B cell (primary cell): ENCODE data around the gene ATXN2. TPM values are rescaled to one million over a fixed set of nuclear protein-coding genes. Genes with fewer than 3 reads are reported as not detected.
"Not testable (repeated sequence)": the region's sequence is repeated elsewhere in the genome, so short reads cannot be mapped to it uniquely, and the experiment has no call there.

Experiments
- ATAC-seq: fragments of 200-7000 bp; cut with Tn5 transposase; one replicate; pipeline ENCODE4 v1.10.0; 2021; ENCODE audit warnings: low read depth, mild to moderate bottlenecking, moderate number of reproducible peaks, moderate library complexity
- CTCF ChIA-PET: fragments of 350-600 bp; sonication (Branson Sonifier 250); formaldehyde crosslinking; loops from one replicate; lab custom pipeline; 2021; ENCODE audit warnings: antibody characterized with exemption, inconsistent platforms; lab: Charles Lee
- POLR2A ChIA-PET: fragments of 350-600 bp; sonication (Branson Sonifier 250); formaldehyde crosslinking; loops from one replicate; lab custom pipeline; 2021; ENCODE audit warnings: antibody characterized with exemption; lab: Charles Lee
- DNase-seq: peaks from one replicate; pipeline ENCODE4 v3.0.0; 2013
- H2AFZ ChIP-seq: 2 replicates; pipeline ENCODE4 v1.6.1; 2012; ENCODE audit warnings: mild to moderate bottlenecking, low read depth, low read length; ENCODE audit not compliant: insufficient read depth, poor library complexity, severe bottlenecking
- H3K27ac ChIP-seq, 2 donors: 1 replicate in 1 of 2; 2 replicates in 1 of 2; pipeline ENCODE4 v1.5.1; 2012 to 2013; ENCODE audit warnings: low read length in 2 of 2, mild to moderate bottlenecking in 2 of 2, moderate library complexity in 1 of 2
- H3K27me3 ChIP-seq, 4 experiments: fragments of 200-600 bp in 1 of 4; sonication (generic) in 1 of 4; replicated peaks in 1 of 4; 1 replicate in 2 of 4; 2 replicates in 2 of 4; pipeline versions ENCODE4 v1.6.1 to v1.7.0; 2013 to 2016; ENCODE audit warnings: low read length in 3 of 4, mild to moderate bottlenecking in 2 of 4, mixed read lengths in 1 of 4, moderate library complexity in 1 of 4; ENCODE audit not compliant: insufficient read depth in 4 of 4, control insufficient read depth in 3 of 4; ENCODE audit errors: control extremely low read depth in 1 of 4
- H3K36me3 ChIP-seq, 2 experiments: replicated peaks in 1 of 2; 1 replicate in 1 of 2; 2 replicates in 1 of 2; pipeline versions ENCODE4 v1.6.1 to v1.7.1; 2013; ENCODE audit warnings: low read length in 1 of 2; ENCODE audit not compliant: insufficient read depth in 2 of 2, control insufficient read depth in 1 of 2; ENCODE audit errors: control extremely low read depth in 1 of 2, extremely low read depth in 1 of 2
- H3K4me1 ChIP-seq, 2 donors: fragments of 200-600 bp in 1 of 2; sonication (generic) in 1 of 2; 1 replicate in 1 of 2; 2 replicates in 1 of 2; pipeline versions ENCODE4 v1.5.1 to v1.6.1; 2013 to 2017; ENCODE audit warnings: low read length in 2 of 2; ENCODE audit not compliant: control insufficient read depth in 2 of 2, insufficient read depth in 2 of 2
- H3K4me2 ChIP-seq: replicated peaks from 2 replicates; pipeline ENCODE3; 2012; ENCODE audit warnings: mild to moderate bottlenecking, low read depth, low read length; ENCODE audit not compliant: poor library complexity, severe bottlenecking
- H3K4me3 ChIP-seq, 5 experiments: fragments of 200-600 bp in 1 of 5; sonication (generic) in 1 of 5; 1 replicate in 3 of 5; 2 replicates in 2 of 5; pipeline versions ENCODE4 v1.5.1 to v1.7.0; 2011 to 2016; ENCODE audit warnings: low read length in 4 of 5, mild to moderate bottlenecking in 4 of 5, low read depth in 2 of 5, control low read depth in 1 of 5, moderate library complexity in 1 of 5; ENCODE audit not compliant: insufficient read depth in 1 of 5; ENCODE audit errors: control extremely low read depth in 1 of 5, extremely low read depth in 1 of 5
- H3K79me2 ChIP-seq: fragments of 200-600 bp; sonication (generic); one replicate; pipeline ENCODE4 v1.6.0; 2016; ENCODE audit warnings: low read length; ENCODE audit not compliant: control insufficient read depth, insufficient read depth
- H3K9ac ChIP-seq: fragments of 200-600 bp; sonication (generic); 2 replicates; pipeline ENCODE4 v1.6.1; 2017; ENCODE audit warnings: mild to moderate bottlenecking, low read length, moderate library complexity
- H3K9me3 ChIP-seq, 3 donors: one replicate each; pipeline versions ENCODE4 v1.6.1 to v1.7.1; 2013; ENCODE audit warnings: low read length in 2 of 3; ENCODE audit not compliant: control insufficient read depth in 2 of 3, insufficient read depth in 1 of 3; ENCODE audit errors: control extremely low read depth in 1 of 3
- H4K20me1 ChIP-seq: 2 replicates; pipeline ENCODE4 v1.6.0; 2012; ENCODE audit warnings: mild to moderate bottlenecking, low read length; ENCODE audit not compliant: insufficient read depth, control insufficient read depth, poor library complexity, severe bottlenecking
- H3K27ac Mint-ChIP-seq: one replicate; pipeline ENCODE4 v1.8.0; 2021; ENCODE audit warnings: mixed read lengths
- H3K27me3 Mint-ChIP-seq: one replicate; pipeline ENCODE4 v1.8.0; 2021; ENCODE audit warnings: mixed read lengths
- H3K4me1 Mint-ChIP-seq: one replicate; pipeline ENCODE4 v1.8.0; 2021; ENCODE audit warnings: mixed read lengths
- H3K4me3 Mint-ChIP-seq: one replicate; pipeline ENCODE4 v1.8.0; 2021; ENCODE audit warnings: mixed read lengths
- H3K9me3 Mint-ChIP-seq: one replicate; pipeline ENCODE4 v1.8.0; 2022; ENCODE audit warnings: mixed read lengths; ENCODE audit not compliant: insufficient read depth
- CTCF ChIP-seq: fragments of 200-600 bp; IDR thresholded peaks from one replicate; pipeline ENCODE4 v1.8.0; 2022; ENCODE audit warnings: antibody characterized with exemption, mild to moderate bottlenecking
- EZH2 ChIP-seq: IDR thresholded peaks from 2 replicates; pipeline ENCODE4 v1.6.1; 2012; ENCODE audit warnings: borderline replicate concordance, low read depth, mild to moderate bottlenecking, moderate library complexity, low read length; ENCODE audit not compliant: insufficient read depth, poor library complexity, severe bottlenecking
- WGBS: methylation state at CpG from one replicate; pipeline ENCODE4 v1.1.5; 2013; ENCODE audit warnings: missing lambda C conversion rate; ENCODE audit not compliant: insufficient coverage; 5-methylcytosine and 5-hydroxymethylcytosine counted together
- intact Hi-C: fragments of 100-400 bp; cut with micrococcal nuclease; formaldehyde crosslinking; loops from one replicate; pipeline ENCODE4 v1.10.0; 2022
- polyA plus RNA-seq: library from polyadenylated mRNA; depleted of rRNA; stranded (reverse); fragments of >200 nt; gene quantifications from 2 replicates; pipeline ENCODE4 v1.2.3, GENCODE V29; 2012
- total RNA-seq, 2 donors: library from RNA; stranded (reverse); fragments of 120-200 nt in 1 of 2; gene quantifications; 1 replicate in 1 of 2; 2 replicates in 1 of 2; pipeline versions ENCODE4 v1.2.3 to v1.2.4, GENCODE V29; 2013 to 2022

ATXN2 gene
- total and polyA plus RNA-seq, 2 donors (not counting 1 experiment from before 2014, with no cell fraction given), result 28.2 to 83.8 TPM

GRCh38 chr12:111507258-111507657 lies 91.9 kb downstream of the ATXN2 start:
- H3K9ac ChIP-seq, DNase-seq, H3K9me3 Mint-ChIP-seq, H3K4me2 ChIP-seq, H3K27ac ChIP-seq, ATAC-seq, H3K4me1 ChIP-seq, H3K9me3 ChIP-seq, H3K4me3 ChIP-seq, H3K27ac Mint-ChIP-seq, H2AFZ ChIP-seq, H3K79me2 ChIP-seq, H3K4me1 Mint-ChIP-seq, H3K27me3 ChIP-seq, H3K27me3 Mint-ChIP-seq, H3K4me3 Mint-ChIP-seq, H4K20me1 ChIP-seq, POLR2A ChIA-PET, intact Hi-C loops, CTCF ChIA-PET: not testable (repeated sequence)
- H3K36me3 ChIP-seq, result peaks cover 0 to 29% of the 10 kb centered on the region in 2 experiments
- 96% methylated on average over 7 of the region's 31 CpGs for WGBS

GRCh38 chr12:111506260-111506659 lies 92.9 kb downstream of the ATXN2 start:
- Histone ChIP-seq H2AFZ (no peak overlapping the region), H3K27me3 (no peaks in the 10 kb centered on the region), H3K4me3 (no peak overlapping the region), H3K4me2 (no peak overlapping the region), H3K4me1 (no peaks in the 10 kb centered on the region), H3K27ac (no peak overlapping the region), H3K9me3 (no peaks in the 10 kb centered on the region), H4K20me1 (no peaks in the 10 kb centered on the region), H3K9ac (no peak overlapping the region), H3K36me3 (peaks cover 0 to 25% of the 10 kb centered on the region in 2 experiments), H3K79me2 (no peaks in the 10 kb centered on the region)
- ChIA-PET CTCF (interaction anchor here (0.7 kb wide), 1 partner anchor 21 kb away, joined by 3 read pairs; no protein-coding TSS in a partner anchor), POLR2A (no interaction called here)
- TF ChIP-seq EZH2, result no peak
- no peak for TF ChIP-seq CTCF
- Mint-ChIP-seq H3K9me3 (no peaks in the 10 kb centered on the region), H3K4me3 (no peak overlapping the region), H3K27me3 (no peaks in the 10 kb centered on the region), H3K27ac (no peak overlapping the region), H3K4me1 (no peaks in the 10 kb centered on the region)
- intact Hi-C loops, result no loop called here
- ATAC-seq (no peak), DNase-seq (no peak)
- WGBS, result no CpG with 5 or more reads among the region's 2 CpGs
